Mucosa of descending colon (tissue), 3 donors: ENCODE data around the gene MARVELD1. TPM values are rescaled to one million over a fixed set of nuclear protein-coding genes. Genes with fewer than 3 reads are reported as not detected.

Experiments used
- ATAC-seq: fragments of 200-7000 bp; cut with Tn5 transposase; one replicate; pipeline ENCODE4 v1.9.1; 2020; ENCODE audit warnings: mild to moderate bottlenecking, moderate library complexity
- DNase-seq, 3 donors: peaks; one replicate each; pipeline ENCODE4 v3.0.0-alpha.2; 2020
- H3K36me3 ChIP-seq: fragments of 200-600 bp; one replicate; pipeline ENCODE4 v1.8.0; 2021; ENCODE audit warnings: low read depth, mild to moderate bottlenecking
- H3K4me1 ChIP-seq: fragments of 200-600 bp; one replicate; pipeline ENCODE4 v1.8.0; 2021; ENCODE audit warnings: low read depth, mild to moderate bottlenecking
- H3K4me3 ChIP-seq: fragments of 200-600 bp; one replicate; pipeline ENCODE4 v1.8.0; 2021; ENCODE audit warnings: mild to moderate bottlenecking
- H3K9me3 ChIP-seq: fragments of 200-600 bp; one replicate; pipeline ENCODE4 v1.8.0; 2021; ENCODE audit warnings: mild to moderate bottlenecking
- CTCF ChIP-seq: fragments of 200-600 bp; IDR thresholded peaks from one replicate; pipeline ENCODE4 v1.8.0; 2022; ENCODE audit warnings: antibody characterized with exemption, mild to moderate bottlenecking
- intact Hi-C, 2 donors: fragments of 100-400 bp; cut with DNase I in 1 of 2; cut with micrococcal nuclease in 1 of 2; formaldehyde crosslinking; loops; one replicate each; pipeline versions ENCODE4 v1.11.0 to v1.11.1; 2022; cut with DNase I, micrococcal nuclease
- total RNA-seq, 3 donors: library from RNA; stranded (reverse); fragmentation: NEBNext Ultra II Directional in 2 of 3; extraction: Animal tissue kit (Norgen Biotek cat#: 25700) in 2 of 3; gene quantifications; one replicate each; pipeline versions ENCODE4 v1.2.1 to v1.2.4, GENCODE V29; 2021 to 2023
- donor health status: DM: no; HTN: no; CAD: no; lungs with moderate emphysema.
- donor health status: DM: no; HTN: no; CAD: no.
- donor health status: DM: no; HTN: yes; CAD: no.

Gene MARVELD1
- total RNA-seq, 3 donors from 2014 or later = 30.7 to 45.7 (median 37.7) TPM

GRCh38 chr10:97763947-97764346 lies 50.4 kb downstream of the MARVELD1 start:
- intact Hi-C loops = no loop called here
- H3K36me3 ChIP-seq = no peaks in the 10 kb centered on the region
- TF ChIP-seq CTCF = no peak

GRCh38 chr10:97764519-97764931 lies 51.0 kb downstream of the MARVELD1 start:
- peak; percentile 26 for ATAC-seq
- Histone ChIP-seq H3K4me1 (no peaks in the 10 kb centered on the region), H3K4me3 (no peak overlapping the region), H3K9me3 (no peaks in the 10 kb centered on the region), H3K36me3 (no peaks in the 10 kb centered on the region)
- DNase-seq = no peak
- TF ChIP-seq CTCF = no peak
- intact Hi-C loops = no loop called here

More at GRCh38 chr10:97763947-97764346, 50.4 kb downstream of the MARVELD1 start:
- H3K9me3 ChIP-seq = no peaks in the 10 kb centered on the region
- no peak overlapping the region for H3K4me3 ChIP-seq
- no peaks in the 10 kb centered on the region for H3K4me1 ChIP-seq
- no peak for ATAC-seq
- no peak for DNase-seq

GRCh38 chr10:97765201-97765600 lies 51.7 kb downstream of the MARVELD1 start:
- Histone ChIP-seq H3K9me3 (no peaks in the 10 kb centered on the region), H3K4me1 (no peaks in the 10 kb centered on the region), H3K36me3 (no peaks in the 10 kb centered on the region), H3K4me3 (no peak overlapping the region)
- ATAC-seq (peak; percentile 77), DNase-seq (peak in 2 of 3 donors; percentile 42 to 65)
- intact Hi-C loops = no loop called here
- TF ChIP-seq CTCF = no peak

DNA sequence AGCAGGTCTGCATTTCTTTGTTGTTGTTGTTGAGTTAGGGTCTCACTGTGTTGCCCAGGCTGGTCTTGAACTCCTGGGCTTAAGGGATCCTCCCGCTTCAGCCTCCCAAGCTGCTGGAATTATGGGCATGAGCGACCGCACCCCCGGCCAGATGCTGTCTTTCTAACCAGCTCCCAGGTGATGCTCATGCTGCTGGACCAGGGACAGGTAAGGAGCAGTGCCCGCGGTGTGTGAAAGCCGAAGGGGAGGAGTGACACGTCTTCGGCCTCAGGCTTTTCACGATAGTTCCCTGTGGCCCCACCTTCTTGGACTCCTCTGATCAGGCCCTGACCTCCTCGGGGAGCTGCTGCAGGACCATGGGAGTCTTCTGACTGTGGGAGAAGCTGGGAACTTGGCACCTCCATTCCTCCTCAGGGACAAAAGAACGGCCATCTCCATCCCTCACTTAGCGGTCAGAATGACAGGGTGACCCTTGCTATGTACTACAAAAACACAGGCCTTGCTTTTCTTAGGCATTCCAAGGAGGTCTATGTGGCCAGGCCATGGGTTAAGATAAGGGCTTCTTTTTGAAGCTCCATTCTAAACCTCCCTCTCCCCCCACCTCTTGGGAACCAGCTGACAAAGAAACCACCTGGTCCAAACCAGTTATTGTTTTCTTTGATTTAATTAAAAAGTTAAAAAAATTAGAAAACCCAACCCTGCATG lies 52.7 kb downstream of the MARVELD1 start:
- no peaks in the 10 kb centered on the region for H3K4me1 ChIP-seq
- H3K4me3 ChIP-seq = no peak overlapping the region
- intact Hi-C loops = no loop called here
- H3K36me3 ChIP-seq = no peaks in the 10 kb centered on the region
- H3K9me3 ChIP-seq = no peaks in the 10 kb centered on the region
- TF ChIP-seq CTCF = no peak
- DNase-seq (no peak), ATAC-seq (no peak)

GRCh38 chr10:97766996-97767924 lies 53.7 kb downstream of the MARVELD1 start:
- no peak for TF ChIP-seq CTCF
- Histone ChIP-seq H3K36me3 (no peaks in the 10 kb centered on the region), H3K9me3 (no peaks in the 10 kb centered on the region), H3K4me1 (no peaks in the 10 kb centered on the region), H3K4me3 (no peak overlapping the region)
- ATAC-seq = no peak
- intact Hi-C loops = no loop called here
- DNase-seq = peak in 1 of 3 donors; percentile 48

Other genes with a start within 250 kb of the MARVELD1 start
- gene MMS19, start 215.3 kb upstream of the MARVELD1 start, total RNA-seq = 10 to 100 TPM; 45.7 to 48.5 (median 47.0) TPM
- 1 to 10 TPM in 2 of 3 donors, under 1 TPM in 1; 0.49 to 7.3 (median 3.4) TPM for gene UBTD1, start 214.8 kb upstream of the MARVELD1 start, total RNA-seq
- gene ANKRD2, start 141.0 kb upstream of the MARVELD1 start, total RNA-seq = under 1 TPM; 0.29 to 0.75 (median 0.35) TPM
- under 1 TPM in 2 of 3 donors, not detected in 1; 0.29 to 0.47 TPM for gene HOGA1, start 129.3 kb upstream of the MARVELD1 start, total RNA-seq
- not detected for gene C10orf62, start 124.0 kb upstream of the MARVELD1 start, total RNA-seq
- gene MORN4, start 80.2 kb upstream of the MARVELD1 start, total RNA-seq = 1 to 10 TPM; 1.9 to 2.7 (median 2.6) TPM
- gene PI4K2A, start 73.1 kb upstream of the MARVELD1 start, total RNA-seq = 10 to 100 TPM; 11.2 to 13.7 (median 11.7) TPM
- gene AVPI1, start 26.5 kb upstream of the MARVELD1 start, total RNA-seq = 10 to 100 TPM; 23.7 to 34.1 (median 31.4) TPM
- gene ZFYVE27, start 23.4 kb downstream of the MARVELD1 start, total RNA-seq = 10 to 100 TPM; 48.8 to 83.7 (median 55.0) TPM
- gene SFRP5, start 58.3 kb downstream of the MARVELD1 start, total RNA-seq = 10 to 100 TPM in 1 of 3 donors, 1 to 10 TPM in 1, under 1 TPM in 1; 0.41 to 23.0 (median 1.0) TPM
- gene GOLGA7B, start 136.1 kb downstream of the MARVELD1 start, total RNA-seq = under 1 TPM; 0.29 to 0.92 (median 0.63) TPM